Measurements from ENCODE around the gene TSG101. TPM values are rescaled to one million over a fixed set of nuclear protein-coding genes. Genes with fewer than 3 reads are reported as not detected.

TSG101 gene
- total and polyA plus RNA-seq, 2 experiments from 2014 or later, result 59.4 to 102 TPM

GRCh38 chr11:18485913-18486528, 40.7 kb downstream of the TSG101 start (continued):
- TF ChIP-seq ZNF462 (CRISPR knock-in tag; IDR thresholded peaks at IDR 0.05), result no peak

DNA sequence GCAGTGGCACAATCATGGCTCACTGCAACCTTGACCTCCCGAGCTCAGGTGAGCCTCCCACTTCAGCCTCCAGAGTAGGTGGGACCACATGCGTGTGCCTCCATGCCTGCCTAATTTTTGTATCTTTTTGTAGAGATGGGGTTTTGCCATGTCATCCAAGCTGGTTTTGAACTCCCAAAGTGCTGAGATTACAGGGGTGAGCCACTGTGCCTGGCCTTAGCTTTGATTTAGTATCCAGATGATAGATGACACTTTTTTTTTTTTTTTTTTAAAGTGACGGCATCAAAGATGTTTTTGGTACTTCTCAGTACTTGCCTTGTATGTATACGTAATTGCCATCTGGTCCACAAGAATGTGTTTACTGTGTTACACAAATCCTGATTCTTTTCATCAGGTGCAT, 47.7 kb downstream of the TSG101 start:
- no peak overlapping the region for H2AFZ ChIP-seq
- no peaks in the 10 kb centered on the region for H3K4me1 ChIP-seq (ENCODE audit: insufficient read depth)
- ATAC-seq (no peak), DNase-seq (ENCODE audit: low spot score) (no peak)
- peaks cover 38% of the 10 kb centered on the region for H3K36me3 ChIP-seq (ENCODE audit: insufficient read depth)
- H3K79me2 ChIP-seq (replicated peaks; ENCODE audit: insufficient read depth), result no peaks in the 10 kb centered on the region
- H3K4me2 ChIP-seq, result no peak overlapping the region
- H3F3A ChIP-seq (replicated peaks; ENCODE audit: low read depth), result no peaks in the 10 kb centered on the region
- H3K27ac ChIP-seq (ENCODE audit: low read depth), result no peak overlapping the region
- Mint-ChIP-seq H3K4me3 (no peak overlapping the region), H3K27ac (no peak overlapping the region), H3K36me3 (ENCODE audit: low read depth) (peaks cover 60% of the 10 kb centered on the region), H3K4me1 (no peaks in the 10 kb centered on the region), H3K27me3 (ENCODE audit: insufficient read depth, low read depth, poor library complexity) (no peaks in the 10 kb centered on the region), H3K9me3 (no peaks in the 10 kb centered on the region)
- H4K20me1 ChIP-seq (replicated peaks; ENCODE audit: insufficient read depth), result peaks cover 11% of the 10 kb centered on the region; the same call in 1 of the 2 replicates
- H3K4me3 ChIP-seq, result no peak overlapping the region
- no peaks in the 10 kb centered on the region for H3K27me3 ChIP-seq (ENCODE audit: insufficient read depth)
- no peaks in the 10 kb centered on the region for H3K9me2 ChIP-seq (ENCODE audit: insufficient read depth)
- TF ChIP-seq EZH2 (IDR thresholded peaks at IDR 0.05; ENCODE audit: low read depth, unreplicated experiment) (no peak), POLR2AphosphoS5 (IDR thresholded peaks at IDR 0.05; ENCODE audit: low read depth) (no peak), ZNF462 (CRISPR knock-in tag; IDR thresholded peaks at IDR 0.05) (no peak), CREB1 (CRISPR knock-in tag; IDR thresholded peaks at IDR 0.05; ENCODE audit: low read depth) (no peak), NANOG (IDR thresholded peaks at IDR 0.05; ENCODE audit: borderline replicate concordance) (no peak), ZNF114 (CRISPR knock-in tag; IDR thresholded peaks at IDR 0.05) (no peak), JUNB (IDR thresholded peaks at IDR 0.05; ENCODE audit: unreplicated experiment) (no peak)
- TF ChIP-seq, protein P1, sequence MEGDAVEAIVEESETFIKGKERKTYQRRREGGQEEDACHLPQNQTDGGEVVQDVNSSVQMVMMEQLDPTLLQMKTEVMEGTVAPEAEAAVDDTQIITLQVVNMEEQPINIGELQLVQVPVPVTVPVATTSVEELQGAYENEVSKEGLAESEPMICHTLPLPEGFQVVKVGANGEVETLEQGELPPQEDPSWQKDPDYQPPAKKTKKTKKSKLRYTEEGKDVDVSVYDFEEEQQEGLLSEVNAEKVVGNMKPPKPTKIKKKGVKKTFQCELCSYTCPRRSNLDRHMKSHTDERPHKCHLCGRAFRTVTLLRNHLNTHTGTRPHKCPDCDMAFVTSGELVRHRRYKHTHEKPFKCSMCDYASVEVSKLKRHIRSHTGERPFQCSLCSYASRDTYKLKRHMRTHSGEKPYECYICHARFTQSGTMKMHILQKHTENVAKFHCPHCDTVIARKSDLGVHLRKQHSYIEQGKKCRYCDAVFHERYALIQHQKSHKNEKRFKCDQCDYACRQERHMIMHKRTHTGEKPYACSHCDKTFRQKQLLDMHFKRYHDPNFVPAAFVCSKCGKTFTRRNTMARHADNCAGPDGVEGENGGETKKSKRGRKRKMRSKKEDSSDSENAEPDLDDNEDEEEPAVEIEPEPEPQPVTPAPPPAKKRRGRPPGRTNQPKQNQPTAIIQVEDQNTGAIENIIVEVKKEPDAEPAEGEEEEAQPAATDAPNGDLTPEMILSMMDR (conservative IDR thresholded peaks at IDR 0.05; ENCODE audit: low read depth in 2 of 2), result no peak
